HG02588 (cell line): Measurements from ENCODE around the gene JMJD1C.

ENCODE experiments used
- ATAC-seq: cut with Tn5 transposase; IDR thresholded peaks from one replicate; pipeline ENCODE4 v1.9.1; 2021; ENCODE audit warnings: mild to moderate bottlenecking, moderate library complexity; ENCODE audit not compliant: unreplicated experiment

JMJD1C gene

DNA sequence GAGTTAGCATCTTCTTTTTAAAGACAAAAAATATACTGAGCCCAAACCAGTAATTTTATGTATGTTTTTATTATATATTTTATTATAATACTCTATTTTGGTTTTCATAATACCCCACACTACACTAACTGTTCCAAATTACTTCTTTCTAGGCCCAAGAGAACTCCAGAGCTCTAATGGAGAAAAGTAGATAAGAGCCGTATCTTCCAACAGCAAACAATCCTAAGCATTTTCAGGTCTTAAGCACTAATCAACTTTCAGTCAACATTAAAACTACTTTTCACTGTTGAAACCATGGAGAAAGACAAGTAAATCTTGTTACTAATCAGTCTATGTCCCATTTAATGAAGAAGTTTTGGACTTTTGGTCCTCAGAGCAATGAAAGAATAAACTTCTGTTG lies 55.1 kb downstream of the JMJD1C start:
- ATAC-seq, result no peak

DNA sequence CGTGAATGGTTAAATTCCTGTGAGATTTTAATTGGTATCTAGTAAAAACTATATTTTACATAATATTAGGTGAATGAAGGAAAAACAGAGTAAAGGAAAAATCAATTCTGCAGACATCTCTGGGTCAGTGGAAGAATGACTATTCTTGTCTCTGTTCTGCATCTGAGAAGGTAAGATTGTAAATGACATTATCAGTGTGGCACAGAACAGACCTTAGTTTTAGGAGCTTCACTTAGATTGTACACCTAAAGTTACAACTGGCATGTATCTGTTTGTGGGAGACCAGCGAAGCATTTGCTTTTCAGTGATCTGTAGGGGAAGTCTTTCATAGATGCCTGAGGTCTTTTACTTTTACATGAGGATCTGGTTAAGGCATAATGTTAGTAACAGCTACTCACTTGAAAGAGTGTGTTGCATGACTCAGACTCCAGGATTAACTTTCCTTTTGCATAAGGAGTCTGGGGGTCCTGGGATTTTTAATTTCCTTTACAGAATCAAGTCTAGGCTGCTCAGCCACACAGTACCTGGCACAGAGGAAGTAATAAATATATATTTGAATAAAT lies 56.2 kb downstream of the JMJD1C start:
- ATAC-seq, result no peak

DNA sequence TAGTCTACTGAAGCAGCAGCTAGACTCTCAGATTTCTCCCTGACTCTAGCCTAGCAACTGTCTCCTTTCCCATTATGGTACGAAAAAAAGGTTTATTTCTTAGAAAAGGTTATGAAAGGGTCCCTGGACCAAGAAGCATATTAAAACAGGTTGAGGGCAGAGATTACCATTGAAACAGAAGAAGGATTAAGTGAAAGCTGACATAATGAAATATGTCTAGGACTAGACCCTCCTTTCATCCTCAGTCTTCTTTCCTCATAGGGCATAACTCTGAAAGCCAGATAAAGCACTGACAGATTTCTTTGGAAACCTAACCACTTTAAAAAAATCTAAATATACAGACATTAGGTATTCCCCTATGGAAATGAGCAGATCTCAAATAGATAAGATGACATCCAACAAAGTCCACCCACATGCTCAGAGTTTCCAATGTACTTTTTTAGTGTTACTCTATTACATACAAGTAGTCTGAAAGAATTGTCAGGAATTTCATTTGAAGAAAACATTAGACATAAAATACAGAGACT lies 58.6 kb downstream of the JMJD1C start:
- no peak for ATAC-seq

DNA sequence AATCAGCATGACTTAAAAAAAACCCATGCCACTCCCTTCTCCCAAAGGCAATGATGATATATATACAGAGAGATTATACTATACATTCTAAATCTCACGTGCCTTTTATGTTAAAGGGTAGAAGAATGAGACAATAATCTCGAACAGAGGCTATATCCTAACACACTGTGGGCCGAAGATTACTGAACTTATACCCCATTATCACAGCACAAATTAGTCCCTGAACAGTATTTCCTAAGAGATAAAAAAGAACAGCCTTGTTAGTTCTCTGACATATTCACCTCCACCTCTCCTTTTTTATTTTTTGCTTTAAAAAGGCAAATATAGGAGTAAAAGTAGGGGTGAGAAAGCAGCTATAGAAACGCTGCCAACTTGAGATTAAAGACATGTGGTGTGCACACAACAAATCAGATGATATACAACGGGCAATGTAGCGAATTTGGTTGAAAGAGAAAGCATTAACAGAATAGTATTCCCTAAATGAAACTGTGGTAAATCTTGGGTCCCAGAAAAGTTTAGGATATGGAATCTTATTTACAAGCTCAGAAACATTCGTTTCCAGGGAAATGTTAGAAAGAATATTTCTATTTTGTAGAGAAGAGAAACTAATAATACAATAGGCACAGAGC lies 69.5 kb downstream of the JMJD1C start:
- ATAC-seq, result no peak

DNA sequence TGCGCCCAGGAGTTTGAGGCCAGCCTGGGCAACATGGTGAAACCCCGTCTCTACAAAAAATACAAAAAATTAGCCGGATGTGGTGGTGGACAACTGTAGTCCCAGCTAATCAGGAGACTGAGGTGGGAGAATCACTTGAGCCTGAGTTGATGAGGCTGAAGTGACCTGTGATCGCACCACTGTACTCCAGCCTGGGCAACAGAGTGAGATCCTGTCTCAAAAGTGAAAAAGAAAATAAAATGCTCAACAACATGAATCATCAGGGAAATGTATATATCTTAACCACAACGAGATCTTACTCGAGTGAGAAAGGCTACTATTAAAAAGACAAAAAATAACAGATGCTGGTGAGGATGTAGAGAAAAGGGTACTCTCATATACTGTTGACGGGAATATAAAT lies 72.7 kb downstream of the JMJD1C start:
- ATAC-seq, result no peak

DNA sequence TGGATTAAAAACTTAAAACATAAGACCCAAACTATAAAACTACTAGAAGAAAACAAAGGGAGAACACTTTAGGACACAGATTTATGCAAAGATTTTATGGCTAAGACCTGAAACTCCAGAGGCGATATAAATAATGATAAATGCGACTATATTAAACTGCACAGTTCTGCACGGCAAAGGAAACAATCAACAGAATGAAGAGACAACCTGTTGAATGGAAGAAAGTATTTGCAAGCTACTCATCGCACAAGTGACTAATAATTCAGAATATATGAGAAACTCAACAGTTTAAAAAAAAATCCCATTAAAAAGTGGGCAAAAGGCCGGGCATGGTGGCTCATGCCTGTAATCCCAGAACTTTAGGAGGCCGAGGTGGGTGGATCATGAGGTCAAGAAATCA lies 73.6 kb downstream of the JMJD1C start:
- ATAC-seq, result no peak

DNA sequence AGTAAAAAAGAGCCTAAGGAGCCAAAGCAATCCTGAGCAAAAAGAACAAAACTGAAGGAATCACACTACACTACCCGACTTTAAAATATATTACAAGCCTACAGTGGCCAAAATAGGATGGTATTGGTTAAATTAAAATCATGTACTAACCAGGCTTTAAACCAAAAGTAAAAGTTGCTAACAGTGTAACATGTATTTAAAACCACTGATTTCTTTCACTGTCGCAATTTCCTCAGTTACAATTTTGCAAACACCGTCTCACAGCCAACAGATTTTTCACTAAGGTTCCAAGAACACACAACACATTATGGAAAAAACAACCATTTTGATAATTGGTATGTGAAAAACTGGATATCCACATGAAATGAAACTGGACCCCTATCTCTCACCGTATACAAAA lies 74.0 kb downstream of the JMJD1C start:
- no peak for ATAC-seq

DNA sequence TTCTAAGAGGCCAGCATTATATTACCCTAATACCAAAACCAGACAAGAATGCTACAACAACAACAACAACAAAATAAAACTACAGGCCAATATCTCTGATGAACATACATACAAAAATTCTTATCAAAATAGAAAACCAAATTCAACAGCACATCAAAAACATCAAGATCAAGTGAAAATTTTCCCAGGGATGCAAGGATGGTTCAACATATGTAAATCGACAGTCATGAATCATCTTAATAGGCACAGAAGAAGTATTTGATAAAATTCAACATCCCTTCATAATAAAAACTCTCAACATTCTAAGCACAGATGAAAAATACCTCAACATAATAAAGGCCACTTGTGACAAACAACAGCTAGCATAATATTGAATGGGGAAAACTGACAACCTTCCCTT lies 75.3 kb downstream of the JMJD1C start:
- no peak for ATAC-seq

DNA sequence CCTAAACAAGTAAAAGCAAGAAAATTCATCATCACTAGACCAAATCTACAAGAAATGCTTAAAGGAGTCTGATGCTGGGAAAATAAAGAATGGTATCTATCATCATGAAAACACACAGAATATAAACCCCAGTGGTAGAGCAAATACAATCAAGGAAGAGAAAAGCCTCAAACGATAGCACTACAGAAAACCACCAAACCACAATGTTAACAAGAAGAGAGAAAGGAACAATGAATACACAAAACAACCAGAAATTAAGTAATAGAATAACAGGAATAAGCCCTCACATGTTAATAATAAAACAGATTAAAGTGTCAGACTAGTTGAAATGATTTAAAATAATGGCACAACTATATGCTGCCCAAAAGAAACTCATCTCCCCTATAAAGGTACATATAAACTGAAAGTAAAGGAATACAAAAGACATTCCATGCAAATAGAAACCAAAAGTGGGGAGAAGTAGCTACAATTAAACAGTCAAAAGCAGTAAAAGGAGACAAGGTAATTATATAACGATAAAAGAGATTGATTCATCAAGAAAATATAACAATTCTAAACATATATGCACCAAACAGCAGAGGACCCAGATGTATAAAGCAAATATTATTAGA lies 77.3 kb downstream of the JMJD1C start:
- no peak for ATAC-seq

DNA sequence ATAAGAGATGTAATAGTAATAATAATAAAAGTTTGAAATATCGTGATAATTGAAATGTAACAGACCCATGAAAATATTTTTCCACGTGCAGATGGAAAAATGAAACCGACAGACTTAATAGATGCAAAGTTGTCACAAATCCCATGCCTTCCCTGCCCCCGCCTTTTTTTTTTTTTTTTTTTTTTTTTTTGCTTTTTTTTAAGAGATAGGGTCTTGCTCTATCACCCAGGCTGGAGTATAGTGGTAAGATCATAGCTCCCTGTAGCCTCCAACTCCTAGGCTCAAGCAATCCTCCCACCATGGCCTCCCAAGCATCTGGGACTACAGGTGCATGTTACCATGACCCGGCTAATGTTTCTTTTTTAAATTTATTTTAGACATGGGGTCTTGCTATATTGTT lies 80.5 kb downstream of the JMJD1C start:
- no peak for ATAC-seq

DNA sequence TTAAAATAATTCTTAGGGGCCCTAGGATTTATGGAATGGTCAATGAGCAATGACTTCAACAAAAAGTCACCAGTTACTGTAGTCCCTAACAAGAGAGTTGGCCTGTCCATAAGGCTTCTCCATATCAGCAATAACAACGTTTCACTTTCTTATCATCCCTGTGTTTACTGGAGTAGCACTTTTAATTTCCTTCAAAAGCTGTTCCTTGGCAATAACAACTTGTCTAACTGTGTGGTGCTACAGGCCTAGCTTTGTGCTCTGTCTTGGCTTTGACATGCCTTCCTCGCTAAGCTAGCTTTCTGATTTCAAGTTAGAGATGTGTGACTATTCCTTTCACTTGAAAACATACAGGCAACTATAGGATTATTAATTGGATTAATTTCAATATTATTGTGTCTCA lies 81.1 kb downstream of the JMJD1C start:
- no peak for ATAC-seq

DNA sequence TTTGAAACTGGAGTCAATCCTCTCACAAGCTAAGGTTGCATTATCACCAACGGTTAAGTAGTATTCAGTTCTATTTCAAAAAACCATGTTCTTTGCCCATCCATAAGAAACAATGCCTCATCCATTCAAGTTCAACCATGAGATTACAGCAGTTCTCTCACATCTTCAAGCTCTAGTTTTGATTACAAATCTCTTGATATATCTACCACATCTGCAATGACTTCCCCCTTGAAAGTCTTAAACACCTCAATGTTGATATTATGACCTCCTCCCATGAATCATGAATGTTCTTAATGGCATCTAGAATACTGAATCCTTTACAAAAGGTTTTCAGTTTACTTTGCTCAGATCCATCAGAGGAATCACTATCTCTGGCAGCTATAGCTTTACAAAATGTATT lies 81.8 kb downstream of the JMJD1C start:
- no peak for ATAC-seq

DNA sequence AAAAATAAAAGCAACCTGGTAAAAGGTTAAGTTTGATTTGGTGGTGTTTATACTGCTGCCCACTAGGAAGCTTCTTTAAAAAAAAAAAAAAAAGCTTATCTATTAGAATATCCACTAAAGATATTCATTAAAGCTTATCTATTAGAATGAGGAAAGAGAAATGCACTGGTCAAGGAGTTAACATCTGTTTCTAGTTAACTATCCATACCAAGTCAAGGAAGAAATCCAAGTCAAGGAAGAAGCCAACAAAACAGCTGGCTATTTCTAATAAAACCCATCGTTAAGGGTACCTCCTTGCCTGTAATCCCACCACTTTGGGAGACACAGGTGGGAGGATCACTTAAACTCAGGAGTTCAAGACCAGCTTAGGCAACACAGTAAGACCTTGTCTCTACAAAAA lies 82.6 kb downstream of the JMJD1C start:
- ATAC-seq, result no peak

DNA sequence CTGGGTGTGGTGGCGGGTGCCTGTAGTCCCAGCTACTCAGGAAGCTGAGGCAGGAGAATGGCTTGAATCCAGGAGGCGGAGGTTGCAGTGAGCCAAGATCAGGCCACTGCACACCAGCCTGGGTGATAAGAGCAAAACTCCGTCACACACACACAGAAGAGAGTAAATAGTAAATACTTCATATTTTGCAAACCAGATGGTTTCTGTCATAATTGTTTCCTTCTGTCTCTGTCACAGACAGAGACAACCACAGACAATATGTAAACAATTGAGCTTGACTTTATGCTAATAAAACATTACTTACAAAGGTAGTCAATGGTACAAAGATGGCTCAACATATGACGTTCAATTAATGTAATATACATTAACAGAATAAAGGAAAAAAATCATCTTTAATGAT lies 83.7 kb downstream of the JMJD1C start:
- no peak for ATAC-seq

DNA sequence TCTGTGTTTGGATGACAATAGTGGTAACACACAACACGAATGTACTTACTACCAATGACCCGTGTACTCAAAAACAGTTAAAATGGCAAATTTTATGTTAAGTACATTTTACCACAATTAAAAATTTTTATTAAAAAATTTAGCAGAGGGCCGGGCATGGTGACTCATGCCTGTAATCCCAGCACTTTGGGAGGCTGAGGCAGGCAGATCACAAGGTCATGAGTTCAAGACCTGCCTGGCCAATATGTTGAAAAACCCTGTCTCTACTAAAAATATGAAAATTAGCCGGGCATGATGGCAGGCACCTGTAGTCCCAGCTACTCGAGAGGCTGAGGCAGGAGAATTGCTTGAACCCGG lies 88.5 kb downstream of the JMJD1C start:
- peak; percentile 9 for ATAC-seq

DNA sequence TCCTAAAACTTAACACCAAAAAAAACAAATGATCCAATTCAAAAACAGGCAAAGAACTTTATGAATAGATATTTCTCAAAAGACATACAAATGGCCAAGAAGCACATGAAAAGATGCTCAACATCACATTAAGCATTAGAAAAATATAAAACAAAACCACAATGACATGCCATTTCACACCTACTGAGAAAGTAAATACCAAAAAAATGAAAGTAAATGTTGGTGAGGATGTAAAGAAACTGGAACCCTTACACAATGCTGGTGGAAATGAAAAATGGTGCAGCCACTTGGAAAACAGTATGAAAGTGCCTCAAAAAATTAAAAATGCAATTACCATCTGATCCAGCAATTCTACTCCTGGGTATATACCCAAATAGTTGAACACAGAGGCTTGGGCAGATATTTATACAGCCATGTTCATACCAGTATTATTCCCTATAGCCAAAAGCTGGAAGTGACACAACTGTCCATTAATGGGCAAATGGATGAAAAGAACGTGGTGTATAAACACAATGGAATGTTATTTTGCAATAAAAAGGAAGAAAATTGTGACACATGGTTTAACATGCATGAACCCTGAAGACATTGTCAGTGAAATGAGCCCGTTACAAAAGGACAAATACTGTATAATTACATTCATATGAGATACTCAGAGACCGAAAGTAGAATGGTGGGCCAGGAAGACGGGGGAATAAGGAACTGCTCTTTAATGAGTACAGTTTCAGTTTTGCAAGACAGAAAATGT lies 89.0 kb downstream of the JMJD1C start:
- peak; percentile 98 for ATAC-seq

DNA sequence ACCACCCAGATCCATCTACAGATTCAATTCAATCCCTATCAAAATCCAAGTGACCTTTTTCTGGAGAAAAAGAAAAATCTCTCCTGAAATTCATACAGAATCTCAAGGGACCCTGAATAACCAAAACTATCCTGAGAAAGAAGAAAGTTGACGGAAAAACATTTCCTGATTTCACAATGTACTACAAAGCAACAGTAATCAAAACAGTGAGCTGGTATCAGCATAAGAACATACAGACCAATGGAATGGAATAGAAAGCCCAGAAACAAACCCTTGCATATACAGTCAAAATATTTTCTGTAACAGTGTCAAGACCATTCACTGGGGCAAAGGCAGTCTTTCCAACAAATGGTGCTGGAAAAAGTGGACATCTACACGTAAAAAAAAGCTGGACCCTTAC lies 89.9 kb downstream of the JMJD1C start:
- ATAC-seq, result no peak

DNA sequence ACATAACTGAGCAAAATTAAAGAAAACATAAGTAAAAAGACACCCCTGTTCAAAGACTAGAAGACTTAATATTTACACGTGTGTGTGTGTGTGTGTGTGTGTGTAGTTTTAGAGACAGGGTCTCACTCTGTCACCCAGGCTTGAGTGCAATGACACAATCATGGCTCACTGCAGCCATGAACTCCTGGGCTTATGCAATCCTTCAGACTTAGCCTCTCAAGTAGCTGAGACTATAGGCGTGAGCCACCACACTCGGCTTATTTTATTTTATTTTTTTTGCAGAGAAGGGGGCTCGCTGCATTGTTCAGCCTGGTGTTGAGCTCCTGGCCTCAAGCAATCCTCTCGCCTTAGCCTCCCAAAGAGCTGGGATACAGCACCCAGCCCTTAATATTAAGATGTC lies 90.3 kb downstream of the JMJD1C start:
- ATAC-seq, result no peak

DNA sequence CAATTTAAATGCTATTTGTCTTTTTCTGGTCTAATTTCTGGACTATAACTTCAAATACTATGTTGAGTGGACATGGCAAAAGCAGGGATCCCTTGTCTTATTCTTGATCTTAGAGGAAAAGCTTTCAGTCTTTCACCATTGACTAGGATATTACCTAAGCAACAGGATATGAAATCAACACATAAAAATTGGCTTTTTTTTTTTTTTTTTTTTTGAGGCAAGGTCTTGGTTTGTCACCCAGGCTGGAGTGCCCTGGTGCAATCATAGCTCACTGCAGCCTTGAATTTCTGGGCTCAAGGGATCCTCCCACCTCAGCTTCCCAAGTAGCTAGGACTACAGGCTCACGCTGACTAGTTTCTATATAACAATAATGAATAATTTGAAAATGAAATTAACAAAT lies 90.8 kb downstream of the JMJD1C start:
- no peak for ATAC-seq

DNA sequence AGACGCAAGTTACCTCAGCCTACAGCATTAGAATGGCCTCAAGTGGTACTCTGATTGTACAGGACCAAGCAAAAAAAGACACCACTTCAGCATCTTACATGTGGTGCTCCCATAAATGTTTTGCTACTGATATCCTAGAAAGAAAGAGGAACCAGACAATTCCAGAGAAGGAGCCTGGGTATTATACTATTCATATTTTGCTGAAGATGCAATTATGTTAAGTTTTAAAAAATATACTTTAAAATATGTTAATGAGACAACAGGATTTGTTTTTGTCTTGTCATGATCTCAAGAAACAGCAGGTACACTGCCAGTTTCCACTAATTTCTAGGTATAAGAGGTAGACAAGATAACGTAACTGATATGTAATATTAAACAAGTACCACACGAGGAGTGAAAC lies 92.6 kb downstream of the JMJD1C start:
- ATAC-seq, result no peak

DNA sequence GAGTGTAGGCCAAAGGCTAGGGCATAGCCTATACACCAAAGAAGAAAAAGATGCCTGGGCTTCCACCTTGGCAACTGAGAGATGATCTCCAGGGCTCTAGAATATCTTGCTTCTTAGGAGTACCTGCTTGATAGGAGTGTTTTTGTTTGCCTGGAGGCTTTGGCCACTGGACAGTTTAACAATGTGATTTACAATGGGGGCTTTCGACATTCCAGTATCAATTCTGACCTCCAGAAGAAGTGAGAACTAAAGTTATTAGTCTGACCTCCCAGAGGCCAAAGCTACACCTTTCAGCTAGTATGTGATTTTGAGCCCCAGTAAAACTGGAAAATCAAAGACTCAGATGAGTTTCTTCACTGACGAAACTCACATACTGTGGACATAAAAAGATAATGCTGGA lies 96.1 kb downstream of the JMJD1C start:
- ATAC-seq, result no peak

DNA sequence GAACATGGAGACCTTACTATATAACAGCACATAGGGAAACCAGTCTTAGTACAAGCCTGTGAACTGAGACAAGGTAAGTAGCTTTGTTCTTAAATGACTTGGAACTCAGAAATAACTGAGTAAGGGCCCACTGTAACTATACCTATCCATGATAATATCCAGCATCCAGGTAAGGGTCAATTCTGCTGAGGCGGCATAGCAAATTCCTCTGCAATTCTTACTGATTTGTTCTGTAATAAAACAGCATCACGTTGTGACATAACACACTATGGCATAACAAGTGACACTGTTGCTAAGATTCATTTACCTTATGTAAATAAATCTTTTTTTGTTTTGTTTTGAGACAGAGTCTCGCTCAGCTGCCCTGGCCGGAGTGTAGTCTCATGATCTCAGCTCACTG lies 97.4 kb downstream of the JMJD1C start:
- ATAC-seq, result no peak
